GM03348 (cell line): ENCODE measurements around the gene ZCCHC9.
A peak's percentile ranks its signal among the peaks of the same experiment; 100 is the strongest.
"Not testable (repeated sequence)": the region's sequence is repeated elsewhere in the genome, so short reads cannot be mapped to it uniquely, and the experiment has no call there.

ENCODE experiments used
- DNase-seq: peaks from one replicate; pipeline ENCODE4 v3.0.0; 2012; ENCODE audit warnings: low spot score

ZCCHC9 gene

GRCh38 chr5:81305785-81306184, 4.4 kb downstream of the ZCCHC9 start:
- DNase-seq = no peak

GRCh38 chr5:81308836-81309235, 7.4 kb downstream of the ZCCHC9 start:
- no peak for DNase-seq

GRCh38 chr5:81310402-81311063, 9.1 kb downstream of the ZCCHC9 start:
- DNase-seq = no peak

GRCh38 chr5:81313278-81313677, 11.9 kb downstream of the ZCCHC9 start:
- DNase-seq = no peak

- no peak for DNase-seq
Observed at GRCh38 chr5:81313686-81314085, 12.3 kb downstream of the ZCCHC9 start.

GRCh38 chr5:81314581-81314980, 13.2 kb downstream of the ZCCHC9 start:
- no peak for DNase-seq

- peak; percentile 27 for DNase-seq
Observed at GRCh38 chr5:81315336-81315735, 13.9 kb downstream of the ZCCHC9 start.

GRCh38 chr5:81315830-81316229, 14.4 kb downstream of the ZCCHC9 start:
- DNase-seq = no peak

GRCh38 chr5:81316571-81316970, 15.2 kb downstream of the ZCCHC9 start:
- DNase-seq = no peak

- no peak for DNase-seq
Observed at GRCh38 chr5:81317536-81317935, 16.1 kb downstream of the ZCCHC9 start.

- DNase-seq = no peak
Observed at GRCh38 chr5:81326554-81326953, 25.2 kb downstream of the ZCCHC9 start.

GRCh38 chr5:81334304-81335061, 33.1 kb downstream of the ZCCHC9 start:
- peak; percentile 22 for DNase-seq

- DNase-seq = no peak
Observed at GRCh38 chr5:81335946-81336345, 34.6 kb downstream of the ZCCHC9 start.

- no peak for DNase-seq
Observed at GRCh38 chr5:81336556-81336955, 35.2 kb downstream of the ZCCHC9 start.

- no peak for DNase-seq
Observed at GRCh38 chr5:81337803-81338202, 36.4 kb downstream of the ZCCHC9 start.

GRCh38 chr5:81338213-81338612, 36.8 kb downstream of the ZCCHC9 start:
- not testable (repeated sequence) for DNase-seq

GRCh38 chr5:81344736-81345135, 43.3 kb downstream of the ZCCHC9 start:
- DNase-seq = no peak

- DNase-seq = no peak
Observed at GRCh38 chr5:81345411-81346003, 44.1 kb downstream of the ZCCHC9 start.

- DNase-seq = no peak
Observed at GRCh38 chr5:81349161-81349560, 47.8 kb downstream of the ZCCHC9 start.

GRCh38 chr5:81350507-81350906, 49.1 kb downstream of the ZCCHC9 start:
- DNase-seq = no peak

GRCh38 chr5:81353189-81353588, 51.8 kb downstream of the ZCCHC9 start:
- DNase-seq = no peak

GRCh38 chr5:81354093-81354492, 52.7 kb downstream of the ZCCHC9 start:
- DNase-seq = no peak
